ENCODE data around the gene ID4. TPM values are rescaled to one million over a fixed set of nuclear protein-coding genes. Genes with fewer than 3 reads are reported as not detected.

The ID4 gene
- total and polyA plus RNA-seq, 2 of the 4 experiments (the other 2 are of a cell fraction): 3.0 to 3.6 TPM

DNA sequence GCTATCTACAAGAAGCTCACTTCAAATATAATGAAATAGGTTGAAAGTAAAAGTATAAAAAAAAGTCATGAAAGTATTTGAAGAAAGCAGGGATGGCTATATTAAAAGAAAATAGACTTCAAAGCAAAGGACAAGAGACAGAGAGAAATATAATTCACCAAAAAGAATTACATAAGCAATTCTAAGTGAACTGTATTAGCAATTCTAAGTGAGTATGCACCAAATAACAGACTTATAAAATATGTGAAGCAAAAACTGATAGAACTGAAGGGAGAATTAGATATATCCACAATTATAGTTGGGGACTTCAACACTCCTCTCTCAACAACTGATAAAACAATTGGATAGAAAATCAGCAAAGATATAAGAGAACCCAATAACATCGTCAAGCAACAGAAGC lies 38.8 kb upstream of the ID4 start:
- peaks cover 2% of the 10 kb centered on the region for H3K4me1 ChIP-seq (ENCODE audit: control insufficient read depth, insufficient read depth, low read length)
- no peak overlapping the region for H2BK20ac ChIP-seq (ENCODE audit: low read depth, low read length)
- dilution Hi-C loops (cut with HindIII; ENCODE audit: low sequenced_read_pairs, unreplicated experiment) (no loop called here), in situ Hi-C loops (cut with MboI; ENCODE audit: low sequenced_read_pairs) (no loop called here), intact Hi-C loops (cut with micrococcal nuclease) (no loop called here)
- POLR2A ChIA-PET (ENCODE audit: unreplicated experiment): no interaction called here
- no peak overlapping the region for H3K18ac ChIP-seq (ENCODE audit: low read depth, low read length)
- H3K27ac ChIP-seq (ENCODE audit: insufficient read depth, low read length): no peak overlapping the region
- no TSS peak for BruUV-seq (replicated peaks)
- no peak overlapping the region for H4K8ac ChIP-seq (ENCODE audit: low read depth in 2 of 2, low read length in 2 of 2)
- H3K9ac ChIP-seq (ENCODE audit: low read depth, low read length): no peak overlapping the region
- CTCF ChIA-PET: no interaction called here
- no peak for TF ChIP-seq SMC3 (IDR thresholded peaks at IDR 0.05; ENCODE audit: low read depth, low read length)
- H3K23ac ChIP-seq (ENCODE audit: low read depth, low read length): no peak overlapping the region
- no CpG with 5 or more reads among the region's 1 CpG for WGBS, 2 experiments (ENCODE audit: extremely low coverage in 2 of 2, insufficient read length in 1 of 2)
- no peak overlapping the region for H3K14ac ChIP-seq (replicated peaks; ENCODE audit: low read depth, low read length)
- no peaks in the 10 kb centered on the region for H3K9me1 ChIP-seq (ENCODE audit: insufficient read depth, low read length)
- H2AFZ ChIP-seq (replicated peaks; ENCODE audit: low read length, poor library complexity): no peak overlapping the region
- no peak overlapping the region for H4K5ac ChIP-seq (ENCODE audit: low read depth, low read length)
- H3K79me1 ChIP-seq (ENCODE audit: low read depth in 1 of 2, low read length in 2 of 2): peaks cover 0 to 2% of the 10 kb centered on the region in 2 experiments; a peak in 1 of 4 replicates
- no peak overlapping the region for H2BK120ac ChIP-seq (ENCODE audit: low read depth, low read length)
- H4K20me1 ChIP-seq (ENCODE audit: insufficient read depth, low read length): no peaks in the 10 kb centered on the region
- peaks cover 3% of the 10 kb centered on the region for H3K9me3 ChIP-seq (ENCODE audit: control insufficient read depth, insufficient read depth, low read length)
- DNase-seq (no peak), ATAC-seq (ENCODE audit: low read depth) (no peak)
- H2AK9ac ChIP-seq (replicated peaks; ENCODE audit: low read depth, low read length, poor library complexity): no peak overlapping the region
- no peaks in the 10 kb centered on the region for H3K36me3 ChIP-seq (ENCODE audit: control insufficient read depth, insufficient read depth, low read length)
- H2BK5ac ChIP-seq (ENCODE audit: low read depth, low read length, poor library complexity, severe bottlenecking): no peak overlapping the region
- H3K27me3 ChIP-seq (ENCODE audit: control insufficient read depth, insufficient read depth, low read length): no peaks in the 10 kb centered on the region
- H2AK5ac ChIP-seq (ENCODE audit: low read depth, low read length): no peak overlapping the region
- no peak overlapping the region for H3K56ac ChIP-seq (ENCODE audit: extremely low read depth, insufficient read depth, low read length)
- no peak overlapping the region for H3K4ac ChIP-seq (ENCODE audit: low read depth, low read length)
- no peak overlapping the region for H2BK15ac ChIP-seq (ENCODE audit: low read depth, low read length)
- no peak overlapping the region for H3K4me2 ChIP-seq (ENCODE audit: low read depth, low read length)
- no peak overlapping the region for H3K4me3 ChIP-seq (ENCODE audit: insufficient read depth, low read depth, low read length)
- H4K91ac ChIP-seq (ENCODE audit: insufficient read depth, low read depth, low read length): no peak overlapping the region
